HepG2 (cell line): ENCODE results near the gene ABO. TPM values are rescaled to one million over a fixed set of nuclear protein-coding genes. Genes with fewer than 3 reads are reported as not detected.
"Not testable (repeated sequence)": the region's sequence is repeated elsewhere in the genome, so short reads cannot be mapped to it uniquely, and the experiment has no call there.

Source experiments
- ATAC-seq: fragments of 200-7000 bp; cut with Tn5 transposase; 3 replicates; pipeline ENCODE4 v1.9.1; 2020; ENCODE audit warnings: mild to moderate bottlenecking, moderate library complexity
- BruUV-seq: library from RNA; stranded (reverse); fragments of 400-500 nt; replicated peaks from 2 replicates; lab custom pipeline; 2021; lab: Mats Ljungman, UMichigan
- CTCF ChIA-PET: fragments of 300-600 bp; formaldehyde crosslinking; extraction: SDS; loops from one replicate; lab custom pipeline; 2021; ENCODE audit warnings: low total read pairs, inconsistent platforms, low intra/inter-chr PET ratio; lab: Yijun Ruan, JAX
- POLR2A ChIA-PET: fragments of 350-600 bp; sonication (Branson Sonifier 250); formaldehyde crosslinking; loops from one replicate; lab custom pipeline; 2020; ENCODE audit warnings: antibody characterized with exemption, inconsistent platforms; lab: Yijun Ruan, JAX
- DNase-seq: peaks from one replicate; pipeline ENCODE4 v3.0.0-alpha.2; 2015; ENCODE audit warnings: low spot score
- FAIRE-seq: peaks from 3 replicates; lab custom pipeline; 2011; peaks lifted over from hg19 to GRCh38; lab: Jason Lieb, UNC
- H2AFZ ChIP-seq: one replicate; pipeline ENCODE4 v1.6.1; 2011; ENCODE audit warnings: low read length, inconsistent platforms
- H3K27ac ChIP-seq: fragments of 300-600 bp; 3 replicates; pipeline ENCODE4 v1.8.0; 2011; ENCODE audit warnings: mixed run types, mild to moderate bottlenecking, mixed read lengths, low read length, inconsistent platforms; ENCODE audit not compliant: insufficient read depth; ENCODE audit errors: extremely low read length
- H3K27me3 ChIP-seq, 2 experiments: fragments of 200-600 bp in 1 of 2; 2 replicates in 1 of 2; 3 replicates in 1 of 2; pipeline versions ENCODE4 v1.6.0 to v1.8.0; 2011; ENCODE audit warnings: low read length in 2 of 2, mild to moderate bottlenecking in 2 of 2, moderate library complexity in 2 of 2, inconsistent platforms in 1 of 2; ENCODE audit not compliant: insufficient read depth in 2 of 2, control insufficient read depth in 1 of 2
- H3K36me3 ChIP-seq, 2 experiments: fragments of 200-600 bp in 1 of 2; replicated peaks in 1 of 2; 2 replicates in 1 of 2; 3 replicates in 1 of 2; pipeline versions ENCODE4 v1.5.1 to v1.8.0; 2011; ENCODE audit warnings: low read length in 2 of 2, inconsistent platforms in 1 of 2; ENCODE audit not compliant: insufficient read depth in 2 of 2, control insufficient read depth in 1 of 2
- H3K4me1 ChIP-seq: 2 replicates; pipeline ENCODE4 v1.5.1; 2012; ENCODE audit warnings: low read length, inconsistent platforms; ENCODE audit not compliant: insufficient read depth
- H3K4me2 ChIP-seq: 2 replicates; pipeline ENCODE4 v1.6.0; 2011; ENCODE audit warnings: low read depth, low read length, inconsistent platforms
- H3K4me3 ChIP-seq, 3 experiments: fragments of 200-600 bp in 1 of 3; sonication (generic), shearing (Covaris generic) in 1 of 3; replicated peaks in 1 of 3; 2 replicates each; pipeline ENCODE4 v1.5.1; 2011 to 2016; ENCODE audit warnings: low read length in 3 of 3, inconsistent platforms in 2 of 3, low read depth in 2 of 3, mild to moderate bottlenecking in 2 of 3, control low read depth in 1 of 3, mixed read lengths in 1 of 3; ENCODE audit not compliant: insufficient read depth in 1 of 3
- H3K79me2 ChIP-seq: one replicate; pipeline ENCODE4 v1.6.1; 2011; ENCODE audit warnings: low read length, inconsistent platforms; ENCODE audit not compliant: insufficient read depth
- H3K9ac ChIP-seq: 2 replicates; pipeline ENCODE4 v1.6.0; 2011; ENCODE audit warnings: mild to moderate bottlenecking, low read depth, low read length, inconsistent platforms; ENCODE audit not compliant: insufficient read depth
- H3K9me3 ChIP-seq: 2 replicates; pipeline ENCODE4 v1.5.1; 2012; ENCODE audit warnings: mild to moderate bottlenecking, low read length
- H4K20me1 ChIP-seq: 2 replicates; pipeline ENCODE4 v1.6.0; 2011; ENCODE audit warnings: inconsistent platforms, mild to moderate bottlenecking, low read length, moderate library complexity; ENCODE audit not compliant: insufficient read depth
- ARNT ChIP-seq: fragments of 450-650 bp; IDR thresholded peaks from 2 replicates; pipeline ENCODE4 v1.6.1; 2017
- PAWR ChIP-seq: sonication (generic); formaldehyde crosslinking; IDR thresholded peaks from 2 replicates; pipeline ENCODE4 v1.4.0; 2020; ENCODE audit warnings: missing genetic modification reagents, mild to moderate bottlenecking, borderline replicate concordance
- SP1 ChIP-seq, 2 experiments: fragments of 450-650 bp in 1 of 2; sonication (generic) in 1 of 2; formaldehyde crosslinking in 1 of 2; IDR thresholded peaks; 2 replicates each; pipeline versions ENCODE4 v1.4.0 to v1.6.1; 2016 to 2020; ENCODE audit warnings: missing genetic modification reagents in 1 of 2
- ZBTB3 ChIP-seq: sonication (generic); formaldehyde crosslinking; IDR thresholded peaks from 2 replicates; pipeline ENCODE4 v1.4.0; 2020; ENCODE audit warnings: low read depth, mild to moderate bottlenecking, moderate library complexity, missing genetic modification reagents, borderline replicate concordance
- ZNF18 ChIP-seq: sonication (generic); formaldehyde crosslinking; IDR thresholded peaks from 2 replicates; pipeline ENCODE4 v1.8.0; 2022; ENCODE audit warnings: mild to moderate bottlenecking, missing genetic modification reagents; ENCODE audit not compliant: insufficient replicate concordance
- ZNF564 ChIP-seq: sonication (generic); formaldehyde crosslinking; IDR thresholded peaks from 2 replicates; pipeline ENCODE4 v1.8.1; 2023; ENCODE audit warnings: mild to moderate bottlenecking, missing genetic modification reagents
- WGBS: methylation state at CpG from one replicate; pipeline ENCODE4 v1.1.6; 2017; ENCODE audit warnings: low lambda C conversion rate; 5-methylcytosine and 5-hydroxymethylcytosine counted together
- in situ Hi-C: cut with HindIII; loops from 2 replicates; pipeline ENCODE4 v1.10.0; 2017; ENCODE audit warnings: low pct_unique_long_range_greater_than_20kb; ENCODE audit not compliant: extremely low pct_ligation_motif_present
- intact Hi-C: fragments of 100-400 bp; cut with micrococcal nuclease; formaldehyde crosslinking; loops from one replicate; pipeline ENCODE4 v1.10.0; 2022; ENCODE audit not compliant: unreplicated experiment
- polyA plus RNA-seq, 8 experiments: library from polyadenylated mRNA; depleted of rRNA in 3 of 8; stranded (reverse) in 7 of 8; unstranded in 1 of 8; fragments of >200 nt; fragmentation: Illumina TruSeq in 4 of 8; extraction: Trizol in 4 of 8; gene quantifications; 2 replicates each; pipeline versions ENCODE4 v1.2.1 to v1.2.3, GENCODE V29; 2011 to 2016; ENCODE audit warnings: low read depth in 4 of 8, missing spikeins in 1 of 8, mixed read lengths in 1 of 8; ENCODE audit not compliant: insufficient read depth in 1 of 8
- total RNA-seq, 5 experiments: library from RNA; depleted of rRNA; stranded (reverse); fragments of >200 nt; fragmentation: Illumina TruSeq; extraction: Trizol; gene quantifications; 2 replicates each; pipeline ENCODE4 v1.2.3, GENCODE V29; 2016; ENCODE audit warnings: low read depth in 1 of 5
- TF ChIP-seq, protein P1 (sequence below): sonication (generic); formaldehyde crosslinking; IDR thresholded peaks from 2 replicates; pipeline ENCODE4 v1.4.0; 2020; ENCODE audit warnings: missing genetic modification reagents

ABO gene
- total and polyA plus RNA-seq, 2 of the 13 experiments (the other 11 are each of a cell fraction or from before 2014, with no cell fraction given) = not detected

GRCh38 chr9:133251773-133252172 is 23.2 kb downstream of the ABO start:
- Histone ChIP-seq H3K27me3 (peaks cover 2 to 31% of the 10 kb centered on the region in 2 experiments; a peak in 3 of 5 replicates), H3K9me3 (no peaks in the 10 kb centered on the region; the same call in 1 of the 2 replicates), H3K9ac (no peak overlapping the region), H3K27ac (no peak overlapping the region), H2AFZ (no peak overlapping the region), H3K36me3 (no peaks in the 10 kb centered on the region), H3K4me2 (no peak overlapping the region), H4K20me1 (no peaks in the 10 kb centered on the region), H3K4me1 (no peaks in the 10 kb centered on the region), H3K4me3 (no peak overlapping the region), H3K79me2 (no peaks in the 10 kb centered on the region)
- BruUV-seq = no TSS peak
- ChIA-PET CTCF (no interaction called here), POLR2A (no interaction called here)
- TF ChIP-seq PAWR (CRISPR knock-in tag) = no peak
- TF ChIP-seq ZNF564 (CRISPR knock-in tag) = no peak
- TF ChIP-seq SP1 (IDR thresholded peaks at IDR 0.05) = no peak
- TF ChIP-seq SP1 (CRISPR knock-in tag; IDR thresholded peaks at IDR 0.05) = no peak
- TF ChIP-seq, protein P1, sequence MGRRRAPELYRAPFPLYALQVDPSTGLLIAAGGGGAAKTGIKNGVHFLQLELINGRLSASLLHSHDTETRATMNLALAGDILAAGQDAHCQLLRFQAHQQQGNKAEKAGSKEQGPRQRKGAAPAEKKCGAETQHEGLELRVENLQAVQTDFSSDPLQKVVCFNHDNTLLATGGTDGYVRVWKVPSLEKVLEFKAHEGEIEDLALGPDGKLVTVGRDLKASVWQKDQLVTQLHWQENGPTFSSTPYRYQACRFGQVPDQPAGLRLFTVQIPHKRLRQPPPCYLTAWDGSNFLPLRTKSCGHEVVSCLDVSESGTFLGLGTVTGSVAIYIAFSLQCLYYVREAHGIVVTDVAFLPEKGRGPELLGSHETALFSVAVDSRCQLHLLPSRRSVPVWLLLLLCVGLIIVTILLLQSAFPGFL (CRISPR knock-in tag) = no peak
- no peak for TF ChIP-seq ZBTB3 (CRISPR knock-in tag)
- no peak for TF ChIP-seq ARNT
- no peak for TF ChIP-seq ZNF18 (CRISPR knock-in tag)
- DNase-seq (no peak), ATAC-seq (no peak), FAIRE-seq (no peak)
- WGBS = 46% methylated on average over 6 of the region's 11 CpGs
- intact Hi-C loops = no loop called here
- in situ Hi-C loops = no loop called here

DNA sequence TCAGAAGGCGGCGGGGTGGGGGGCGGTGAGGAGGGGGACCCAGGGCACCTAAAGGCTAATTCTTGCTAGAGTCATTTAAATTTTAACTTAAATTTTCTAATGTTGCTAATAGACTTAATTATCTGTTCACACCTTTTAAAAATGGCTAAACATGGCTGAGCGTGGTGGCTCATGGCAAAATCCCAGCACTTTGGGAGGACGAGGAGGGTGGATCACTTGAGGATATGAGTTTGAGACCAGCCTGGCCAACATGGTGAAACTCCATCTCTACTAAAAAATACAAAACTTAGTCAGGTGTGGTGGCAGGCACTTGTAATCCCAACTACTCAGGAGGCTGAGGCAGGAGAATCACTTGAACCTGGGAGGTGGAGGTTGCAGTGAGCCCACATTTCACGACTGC is 23.8 kb downstream of the ABO start:
- intact Hi-C loops, H3K27ac ChIP-seq, ATAC-seq, H3K9me3 ChIP-seq, H4K20me1 ChIP-seq, CTCF ChIA-PET, H3K36me3 ChIP-seq, H3K4me2 ChIP-seq, BruUV-seq, in situ Hi-C loops, H2AFZ ChIP-seq, H3K4me1 ChIP-seq, FAIRE-seq, H3K9ac ChIP-seq, H3K4me3 ChIP-seq, H3K79me2 ChIP-seq, DNase-seq, POLR2A ChIA-PET: not testable (repeated sequence)
- H3K27me3 ChIP-seq = peaks cover 2 to 35% of the 10 kb centered on the region in 2 experiments; a peak in 3 of 5 replicates
- WGBS = 67% methylated on average over 6 of the region's 6 CpGs
